Neural cell (in vitro differentiated cells): Measurements from ENCODE around the gene ST3GAL2. TPM values are rescaled to one million over a fixed set of nuclear protein-coding genes. Genes with fewer than 3 reads are reported as not detected.

ENCODE experiments used
- H2AFZ ChIP-seq: fragments of 200-600, 300-800 bp; sonication (generic), shearing (Covaris generic); 2 replicates; pipeline ENCODE4 v1.6.0; 2014; ENCODE audit warnings: low read depth, mild to moderate bottlenecking, antibody characterized with exemption, low read length, moderate library complexity
- H3F3A ChIP-seq: fragments of 200-600 bp; shearing (Covaris generic); 2 replicates; pipeline ENCODE4 v1.6.1; 2016; ENCODE audit warnings: mild to moderate bottlenecking, moderate library complexity, mixed read lengths, antibody characterized with exemption, low read length; ENCODE audit not compliant: insufficient read depth, poor library complexity, severe bottlenecking
- H3K27ac ChIP-seq: fragments of 200-600, 300-800 bp; sonication (generic), shearing (Covaris generic); 2 replicates; pipeline ENCODE4 v1.5.1; 2014; ENCODE audit warnings: mild to moderate bottlenecking, low read length, moderate library complexity
- H3K27me3 ChIP-seq: fragments of 300-800, 200-600 bp; sonication (generic), shearing (Covaris generic); 2 replicates; pipeline ENCODE4 v1.6.0; 2014; ENCODE audit warnings: mild to moderate bottlenecking, low read depth, low read length, moderate library complexity; ENCODE audit not compliant: insufficient read depth
- H3K36me3 ChIP-seq: fragments of 300-800, 200-600 bp; sonication (generic), shearing (Covaris generic); 2 replicates; pipeline ENCODE4 v1.5.1; 2014; ENCODE audit warnings: mild to moderate bottlenecking, antibody characterized with exemption, low read length, moderate library complexity; ENCODE audit not compliant: insufficient read depth
- H3K4me2 ChIP-seq: fragments of 300-800, 200-600 bp; sonication (generic), shearing (Covaris generic); 2 replicates; pipeline ENCODE4 v1.6.0; 2014; ENCODE audit warnings: mild to moderate bottlenecking, low read length
- H3K4me3 ChIP-seq: fragments of 300-800, 200-600 bp; sonication (generic), shearing (Covaris generic); 2 replicates; pipeline ENCODE4 v1.5.1; 2014; ENCODE audit warnings: mild to moderate bottlenecking, low read length, moderate library complexity
- H3K79me2 ChIP-seq: fragments of 200-600 bp; shearing (Covaris generic); replicated peaks from 2 replicates; pipeline ENCODE4 v1.6.0; 2014; ENCODE audit warnings: mild to moderate bottlenecking, low read length, moderate library complexity; ENCODE audit not compliant: insufficient read depth
- H3K9ac ChIP-seq: fragments of 300-800, 200-600 bp; sonication (generic), shearing (Covaris generic); 2 replicates; pipeline ENCODE4 v1.6.1; 2016; ENCODE audit warnings: mild to moderate bottlenecking, low read length, mixed read lengths
- H3K9me2 ChIP-seq: fragments of 200-600 bp; shearing (Covaris generic); 2 replicates; pipeline ENCODE4 v1.6.1; 2016; ENCODE audit warnings: mild to moderate bottlenecking, low read length, mixed read lengths; ENCODE audit not compliant: insufficient read depth
- H3K9me3 ChIP-seq: fragments of 200-600, 300-800 bp; sonication (generic), shearing (Covaris generic); 2 replicates; pipeline ENCODE4 v1.6.1; 2016; ENCODE audit warnings: mild to moderate bottlenecking, mixed run types, low read length, moderate library complexity, mixed read lengths
- H4K20me1 ChIP-seq: fragments of 200-600 bp; shearing (Covaris generic); 2 replicates; pipeline ENCODE4 v1.6.1; 2016; ENCODE audit warnings: mild to moderate bottlenecking, mixed run types; ENCODE audit not compliant: insufficient read depth
- EZH2 ChIP-seq: fragments of 200-600, 300-800 bp; shearing (Covaris generic), sonication (generic); IDR thresholded peaks from 2 replicates; pipeline ENCODE4 v1.6.1; 2014; ENCODE audit warnings: antibody characterized with exemption, low read length, borderline replicate concordance, mild to moderate bottlenecking; ENCODE audit not compliant: insufficient read depth, poor library complexity, severe bottlenecking
- MXI1 ChIP-seq: fragments of 450-650 bp; conservative IDR thresholded peaks from 2 replicates; pipeline ENCODE4 v1.6.1; 2014; ENCODE audit warnings: antibody characterized with exemption, mild to moderate bottlenecking; ENCODE audit not compliant: poor library complexity, severe bottlenecking
- POLR2AphosphoS5 ChIP-seq: IDR thresholded peaks from 2 replicates; pipeline ENCODE4 v1.6.1; 2012
- RAD21 ChIP-seq: fragments of 450-650 bp; conservative IDR thresholded peaks from 2 replicates; pipeline ENCODE4 v1.6.1; 2014; ENCODE audit warnings: antibody characterized with exemption, mild to moderate bottlenecking, moderate library complexity
- REST ChIP-seq: IDR thresholded peaks from 2 replicates; pipeline ENCODE4 v1.6.1; 2012; ENCODE audit warnings: borderline replicate concordance
- SMC3 ChIP-seq: fragments of 450-650 bp; conservative IDR thresholded peaks from 2 replicates; pipeline ENCODE4 v1.6.1; 2014; ENCODE audit warnings: antibody characterized with exemption, mild to moderate bottlenecking, moderate library complexity; ENCODE audit not compliant: poor library complexity
- TAF1 ChIP-seq: IDR thresholded peaks from 2 replicates; pipeline ENCODE4 v1.6.1; 2012; ENCODE audit warnings: low read depth
- polyA plus RNA-seq: library from polyadenylated mRNA; depleted of rRNA; stranded (reverse); fragments of >200 nt; gene quantifications from 2 replicates; pipeline ENCODE4 v1.2.3, GENCODE V29; 2014

ST3GAL2 gene
- polyA plus RNA-seq, 1 donor from 2014 or later, result 19.4 TPM

GRCh38 chr16:70478912-70479341 is 40.0 kb upstream of the ST3GAL2 start:
- H4K20me1 ChIP-seq, result no peaks in the 10 kb centered on the region
- no peak for TF ChIP-seq TAF1
- TF ChIP-seq RAD21, result no peak
- TF ChIP-seq REST, result no peak
- H3K9me2 ChIP-seq, result no peaks in the 10 kb centered on the region
- H3F3A ChIP-seq, result no peaks in the 10 kb centered on the region
- no peak overlapping the region for H2AFZ ChIP-seq
- H3K27ac ChIP-seq, result no peak overlapping the region
- H3K27me3 ChIP-seq, result no peaks in the 10 kb centered on the region
- H3K36me3 ChIP-seq, result peaks cover 6% of the 10 kb centered on the region
- no peaks in the 10 kb centered on the region for H3K79me2 ChIP-seq
- H3K4me2 ChIP-seq, result no peak overlapping the region
- no peaks in the 10 kb centered on the region for H3K9me3 ChIP-seq
- H3K9ac ChIP-seq, result no peak overlapping the region
- no peak overlapping the region for H3K4me3 ChIP-seq

DNA sequence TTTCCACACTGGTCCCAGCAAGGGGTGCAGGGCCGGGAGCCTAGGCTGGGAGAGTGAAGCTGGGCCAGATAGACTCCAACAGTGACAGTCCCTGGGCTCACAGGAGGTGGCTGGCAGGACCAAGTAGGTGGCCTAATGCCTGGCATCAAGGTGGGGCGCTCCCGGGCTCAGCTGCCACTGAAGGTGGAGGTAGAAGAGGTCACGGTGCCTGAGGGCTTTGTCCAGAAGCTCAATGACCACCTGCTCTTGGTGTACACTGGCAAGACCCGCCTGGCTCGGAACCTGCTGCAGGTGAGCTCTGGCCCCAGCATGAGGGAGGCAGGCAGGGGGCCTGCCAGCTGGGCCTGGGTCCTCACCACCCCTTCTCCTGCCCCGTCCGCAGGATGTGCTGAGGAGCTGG is 39.3 kb upstream of the ST3GAL2 start:
- Histone ChIP-seq H3K27ac (no peak overlapping the region), H3K36me3 (peaks cover 6% of the 10 kb centered on the region), H4K20me1 (no peaks in the 10 kb centered on the region), H2AFZ (no peak overlapping the region), H3K9me3 (no peaks in the 10 kb centered on the region), H3K4me3 (no peak overlapping the region), H3F3A (no peaks in the 10 kb centered on the region), H3K79me2 (no peaks in the 10 kb centered on the region), H3K9ac (no peak overlapping the region), H3K9me2 (no peaks in the 10 kb centered on the region), H3K4me2 (no peak overlapping the region), H3K27me3 (no peaks in the 10 kb centered on the region)
- no peak for TF ChIP-seq POLR2AphosphoS5
- no peak for TF ChIP-seq REST
- no peak for TF ChIP-seq MXI1

DNA sequence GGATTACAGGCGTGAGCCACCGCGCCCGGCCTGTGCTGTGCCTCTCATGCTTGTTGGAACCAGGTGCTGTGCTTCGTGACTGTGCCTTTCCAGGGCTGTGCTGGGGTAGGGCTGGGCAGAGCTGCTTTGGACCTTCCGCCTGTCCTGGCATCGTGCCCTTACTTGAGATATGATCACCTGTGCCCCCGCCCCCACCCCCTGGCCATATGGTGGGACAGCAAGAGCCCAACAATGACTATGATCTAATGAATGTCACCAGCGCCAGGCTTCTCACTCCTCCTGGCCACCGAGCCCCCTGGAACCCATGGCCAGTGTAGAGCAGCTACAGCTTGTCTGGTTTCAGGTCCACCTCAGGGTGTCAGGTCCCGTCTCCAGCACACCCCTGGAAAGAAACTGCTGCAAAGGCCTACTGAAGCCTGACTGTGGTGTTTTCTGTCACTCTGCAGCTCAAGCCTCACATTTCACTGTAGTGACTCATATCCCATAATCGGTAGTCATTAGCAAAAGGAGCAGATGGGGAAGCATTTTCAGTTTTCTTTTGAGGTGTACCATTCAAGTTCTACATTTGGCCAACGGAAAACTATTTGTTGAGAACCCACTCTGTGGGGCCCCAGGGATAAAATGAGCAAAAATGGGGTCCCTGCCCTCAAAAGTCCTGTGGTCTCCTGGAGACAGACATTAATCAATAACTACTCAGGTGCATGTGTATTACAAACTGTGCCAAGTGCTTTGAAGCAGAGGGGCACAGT is 37.5 kb upstream of the ST3GAL2 start:
- Histone ChIP-seq H3K79me2 (no peaks in the 10 kb centered on the region), H3K9ac (no peak overlapping the region), H2AFZ (no peak overlapping the region), H3K9me2 (no peaks in the 10 kb centered on the region), H3K36me3 (peaks cover 6% of the 10 kb centered on the region), H3F3A (no peaks in the 10 kb centered on the region), H3K9me3 (no peaks in the 10 kb centered on the region), H4K20me1 (no peaks in the 10 kb centered on the region), H3K27ac (no peak overlapping the region), H3K4me2 (no peak overlapping the region), H3K4me3 (no peak overlapping the region), H3K27me3 (no peaks in the 10 kb centered on the region)
- TF ChIP-seq RAD21 (no peak), REST (no peak), TAF1 (no peak), EZH2 (no peak), SMC3 (no peak)
